Activated CD8-positive, alpha-beta memory T cell treated with anti-CD3 and anti-CD28 coated beads, Interleukin-2, amount 50 U/mL, for 24 hours (primary cell): ENCODE measurements around the gene C4orf46.
A peak's percentile ranks its signal among the peaks of the same experiment; 100 is the strongest.
"Not testable (repeated sequence)": the region's sequence is repeated elsewhere in the genome, so short reads cannot be mapped to it uniquely, and the experiment has no call there.

Experiments used
- DNase-seq: peaks from one replicate; pipeline ENCODE4 v3.0.0-alpha.2; 2020; ENCODE audit errors: extremely low read depth

C4orf46 gene

DNA sequence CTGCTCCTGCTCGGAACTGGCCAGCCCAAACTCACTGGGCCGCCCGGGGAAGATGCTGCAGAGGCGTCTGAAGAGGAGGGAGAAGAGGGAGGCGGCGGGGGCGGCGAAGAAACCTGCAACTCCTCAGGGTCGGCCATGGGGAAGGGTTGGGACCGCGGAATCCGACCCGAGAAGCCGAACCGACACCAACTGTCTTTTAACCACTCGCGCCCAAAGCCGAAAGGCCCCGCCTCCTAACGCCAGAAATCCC, at the start of gene C4orf46:
Gene C4orf46, minus strand, starts transcription at position 223 of the 250 bp plus-strand sequence. Its CDS starts 86 bp downstream, at position 137.
- DNase-seq: no peak

DNA sequence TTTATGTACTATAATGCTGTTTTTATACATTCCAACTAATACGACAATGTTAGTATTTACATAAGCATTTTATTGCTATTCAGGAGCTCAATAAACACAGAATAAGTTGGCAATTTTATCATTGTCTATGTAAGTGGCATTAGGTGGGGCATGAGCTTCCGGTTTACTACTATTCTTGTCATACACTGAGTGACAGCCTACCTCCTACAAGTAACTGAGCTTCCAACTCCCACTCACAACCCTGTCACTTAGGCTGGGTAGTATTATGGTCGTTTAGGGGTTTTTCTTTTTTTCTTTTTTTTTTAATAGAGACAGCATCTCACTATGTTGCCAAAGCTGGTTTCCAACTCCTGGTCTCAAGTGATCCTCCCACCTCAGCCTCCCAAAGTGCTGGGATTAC, 44.1 kb upstream of the C4orf46 start:
- DNase-seq: no peak

DNA sequence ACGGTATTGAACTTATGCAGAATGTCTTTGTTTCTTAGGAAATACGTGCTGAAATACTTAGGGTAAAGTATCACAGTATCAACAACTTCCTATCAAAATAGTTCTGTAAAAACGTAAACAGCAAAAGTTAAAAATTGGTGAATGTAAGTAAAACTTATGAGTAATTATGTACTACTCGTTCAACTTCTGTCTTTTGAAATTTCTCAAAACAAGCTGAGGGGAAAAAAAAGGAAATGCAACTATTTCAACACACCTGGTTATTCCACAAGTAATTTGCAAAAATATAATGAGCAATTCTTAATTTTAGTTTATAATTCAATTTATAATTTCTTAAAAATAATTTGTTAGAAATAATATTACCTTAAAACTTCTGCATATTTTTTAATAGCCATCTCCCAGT, 43.2 kb upstream of the C4orf46 start:
- DNase-seq: no peak

DNA sequence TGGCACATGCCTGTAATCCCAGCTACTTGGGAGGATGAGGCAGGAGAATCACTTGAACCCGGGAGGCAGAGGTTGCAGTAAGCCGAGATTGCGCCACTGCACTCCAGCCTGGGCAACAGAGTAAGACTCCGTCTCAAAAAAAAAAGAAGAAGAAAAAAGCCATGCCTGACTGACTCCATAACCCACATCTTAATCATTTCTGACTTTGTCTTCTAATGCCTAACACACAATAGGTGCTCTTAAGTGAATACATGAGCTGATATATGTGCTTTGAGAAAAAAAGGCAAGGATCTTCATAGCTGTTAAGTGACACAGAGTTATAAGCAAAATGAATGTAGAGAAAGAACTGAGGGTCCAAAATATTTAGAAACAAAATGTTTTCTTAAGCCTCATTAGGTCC, 40.9 kb upstream of the C4orf46 start:
- DNase-seq: not testable (repeated sequence)

DNA sequence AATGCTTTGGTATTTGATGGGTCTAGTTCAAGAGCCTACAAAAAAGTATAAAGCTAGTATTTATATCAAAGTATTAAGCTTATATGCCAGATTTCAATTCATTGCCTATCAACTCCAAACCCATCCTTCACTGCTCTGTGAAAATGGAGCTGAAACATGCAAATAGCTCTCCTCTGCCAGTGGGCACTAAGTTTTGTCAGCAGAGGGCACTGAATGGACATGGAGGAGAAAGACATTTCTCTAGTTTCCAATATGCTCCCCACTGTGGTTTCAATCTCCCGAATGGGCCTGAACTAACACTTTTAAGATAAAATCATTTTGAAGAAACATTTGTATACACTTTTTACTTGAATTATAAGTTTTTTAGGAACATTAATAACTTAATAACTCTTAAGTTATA, 39.1 kb upstream of the C4orf46 start:
- DNase-seq: no peak

DNA sequence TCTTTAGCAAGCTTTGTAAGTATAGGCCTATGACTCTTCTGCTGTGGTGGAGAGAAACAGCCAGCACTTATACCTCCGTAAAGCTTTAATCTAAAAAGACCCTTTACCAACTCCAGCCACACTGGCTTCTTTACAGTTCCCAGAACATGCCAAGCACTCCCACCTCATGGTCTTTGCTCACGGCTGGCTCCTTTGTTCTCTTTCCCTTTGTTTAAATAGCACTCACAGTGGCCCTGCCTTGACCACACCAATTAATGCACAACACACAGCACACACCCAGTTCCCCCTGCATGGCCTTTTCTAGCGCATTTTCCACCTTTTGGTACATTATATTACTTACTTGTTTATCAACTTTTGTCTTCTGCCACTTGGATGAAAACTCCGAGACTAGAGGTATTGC, 32.6 kb upstream of the C4orf46 start:
- no peak for DNase-seq

DNA sequence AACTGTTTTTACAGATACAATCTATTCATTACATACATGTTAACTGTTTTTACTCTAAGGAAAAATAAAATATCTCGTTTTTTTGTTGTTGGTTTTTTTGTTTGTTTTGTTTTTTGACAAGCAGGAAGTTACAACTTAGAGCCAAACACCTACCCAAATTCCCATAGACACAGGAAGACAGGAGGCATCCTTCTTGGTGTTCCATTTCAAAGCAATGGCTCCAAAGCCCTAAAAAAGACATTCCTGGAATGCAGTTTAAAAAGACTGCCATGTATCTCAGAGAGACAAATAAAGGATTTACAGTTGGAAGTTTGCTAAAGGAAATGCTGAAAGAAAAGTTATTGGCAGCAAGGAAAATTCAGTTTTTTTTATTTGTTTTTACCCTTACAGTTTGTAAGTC, 17.1 kb upstream of the C4orf46 start:
- DNase-seq: no peak

DNA sequence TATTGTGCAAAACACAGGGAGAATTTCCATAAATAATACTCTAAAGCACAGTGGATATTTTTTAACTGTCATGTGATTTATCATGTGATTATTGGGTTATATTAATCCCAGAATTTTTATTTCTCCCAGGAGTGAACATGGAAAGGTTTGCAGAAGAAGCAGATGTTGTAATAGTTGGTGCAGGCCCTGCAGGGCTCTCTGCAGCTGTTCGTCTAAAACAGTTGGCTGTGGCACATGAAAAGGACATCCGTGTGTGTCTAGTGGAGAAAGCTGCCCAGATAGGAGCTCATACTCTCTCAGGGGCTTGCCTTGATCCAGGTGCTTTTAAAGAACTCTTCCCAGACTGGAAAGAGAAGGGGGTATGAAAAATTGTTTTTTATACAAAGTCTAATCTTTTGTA, 10.4 kb upstream of the C4orf46 start:
- DNase-seq: no peak

DNA sequence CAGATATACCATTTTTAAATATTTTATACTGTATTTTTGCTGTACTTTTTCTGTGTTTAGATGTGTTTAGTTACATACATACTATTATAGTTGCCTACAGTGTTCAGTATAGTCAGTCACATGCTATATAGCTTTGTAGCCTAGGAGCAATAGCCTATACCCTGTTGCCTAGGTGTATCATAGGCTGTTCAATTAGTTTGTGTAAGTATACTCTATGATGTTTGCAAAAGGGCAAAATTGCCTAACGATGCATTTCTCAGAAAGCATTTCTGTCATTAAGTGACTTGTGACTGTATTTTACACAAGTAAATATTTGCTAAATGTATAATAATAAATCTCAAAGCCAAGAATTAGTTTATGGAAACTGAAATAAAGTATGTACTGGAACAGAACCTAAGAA, 9.9 kb upstream of the C4orf46 start:
- no peak for DNase-seq

DNA sequence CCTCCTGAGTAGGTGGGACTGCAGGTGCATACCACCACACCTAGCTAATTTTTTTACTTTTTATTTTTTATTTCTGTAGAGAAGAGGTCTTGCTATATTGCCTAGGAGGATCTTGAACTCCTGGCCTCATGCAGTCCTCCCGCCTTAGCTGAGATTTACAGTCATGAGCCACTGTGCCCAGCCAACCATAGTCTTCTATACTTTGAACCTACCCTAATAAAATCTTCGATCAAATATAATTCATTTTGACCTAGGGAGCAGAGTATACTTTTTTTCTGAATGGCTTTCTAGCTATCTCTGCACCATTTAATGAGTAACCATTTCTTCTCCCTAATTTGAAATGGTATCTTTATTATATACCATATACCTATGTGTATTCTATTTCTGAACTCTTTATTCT, 7.1 kb upstream of the C4orf46 start:
- no peak for DNase-seq

DNA sequence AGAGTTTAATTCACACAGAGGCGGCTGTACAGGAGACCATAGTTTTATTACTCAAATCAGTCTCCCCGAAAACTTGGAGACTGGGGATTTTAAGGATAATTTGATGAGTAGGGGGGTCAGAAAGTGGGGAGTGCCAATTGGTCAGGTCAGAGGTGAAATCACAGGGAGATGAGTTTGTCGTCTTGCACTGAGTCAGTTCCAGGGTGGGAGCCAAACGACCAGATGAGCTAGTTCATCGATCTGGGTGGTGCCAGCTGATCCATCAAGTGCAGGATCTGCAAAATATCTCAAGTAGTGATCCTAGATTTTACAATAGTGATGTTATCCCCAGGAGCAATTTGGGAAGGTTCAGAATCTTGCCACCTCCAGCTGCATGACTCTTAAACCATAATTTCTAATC, 4.4 kb upstream of the C4orf46 start:
- DNase-seq: no peak

DNA sequence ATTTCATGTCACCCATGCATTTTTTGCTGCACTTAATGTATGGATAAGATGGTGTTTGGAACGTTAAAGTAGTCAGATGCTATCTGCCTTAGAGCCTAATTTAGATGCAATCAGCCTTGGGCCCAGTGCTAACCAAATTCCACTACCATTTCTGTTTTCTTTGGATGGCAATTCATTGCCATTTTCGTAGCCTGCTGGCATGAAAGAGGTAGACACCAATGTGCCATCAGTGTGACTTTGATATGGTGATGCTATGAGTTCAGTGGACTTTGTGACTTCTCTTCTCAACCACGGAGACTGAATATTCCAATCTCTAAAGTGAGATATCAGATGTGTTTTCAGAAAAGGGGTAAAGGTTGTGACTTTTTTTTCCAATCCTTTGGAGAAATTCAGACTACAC, 1.9 kb upstream of the C4orf46 start:
- DNase-seq: no peak

DNA sequence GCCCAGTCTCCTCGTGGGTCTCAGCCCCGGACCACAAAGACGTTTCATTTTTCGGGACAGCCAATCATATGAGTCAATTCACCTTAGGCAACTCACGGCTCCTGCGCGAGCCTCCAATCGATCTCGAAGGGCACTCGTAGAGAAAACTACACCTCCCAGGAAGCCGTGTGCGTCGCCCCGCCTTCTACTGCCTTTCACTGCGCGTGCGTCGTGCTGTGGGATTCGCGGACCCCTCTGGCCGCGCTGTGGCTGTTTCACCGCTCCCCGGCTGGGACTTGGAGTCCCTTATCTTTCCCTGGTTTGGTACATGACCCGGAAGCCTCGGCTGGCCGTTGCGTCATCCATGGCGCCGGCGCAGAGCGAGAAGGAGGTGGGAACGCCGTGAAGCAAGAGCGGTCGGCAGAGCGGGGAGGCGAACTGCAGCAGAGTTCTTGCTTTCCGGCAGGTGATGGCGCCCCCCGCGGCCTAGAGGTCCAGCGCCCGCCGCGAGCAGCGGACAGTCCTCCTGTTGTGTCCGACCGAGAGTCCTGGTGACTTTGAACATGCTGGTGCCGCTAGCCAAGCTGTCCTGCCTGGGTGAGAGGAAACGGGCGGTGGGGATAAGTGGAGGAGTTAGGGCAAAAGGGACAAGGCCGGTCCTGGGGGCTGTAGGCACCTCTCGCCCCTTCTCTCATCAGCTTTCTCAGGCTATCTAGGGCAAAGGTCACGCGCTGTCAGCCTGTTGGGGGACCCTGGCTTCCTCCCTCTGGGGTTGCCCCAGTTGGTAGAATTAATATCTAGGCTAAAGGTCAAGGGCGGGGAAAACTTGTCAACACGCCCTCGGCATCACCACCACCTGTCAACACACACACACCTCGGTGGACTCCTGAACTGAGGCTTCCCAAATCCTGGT, 474 bp upstream of the C4orf46 start, which contains the start of gene ETFDH:
Gene ETFDH, plus strand, starts transcription at position 382 of the 892 bp plus-strand sequence. Its CDS starts 161 bp downstream, at position 543.
- DNase-seq: peak; percentile 99

DNA sequence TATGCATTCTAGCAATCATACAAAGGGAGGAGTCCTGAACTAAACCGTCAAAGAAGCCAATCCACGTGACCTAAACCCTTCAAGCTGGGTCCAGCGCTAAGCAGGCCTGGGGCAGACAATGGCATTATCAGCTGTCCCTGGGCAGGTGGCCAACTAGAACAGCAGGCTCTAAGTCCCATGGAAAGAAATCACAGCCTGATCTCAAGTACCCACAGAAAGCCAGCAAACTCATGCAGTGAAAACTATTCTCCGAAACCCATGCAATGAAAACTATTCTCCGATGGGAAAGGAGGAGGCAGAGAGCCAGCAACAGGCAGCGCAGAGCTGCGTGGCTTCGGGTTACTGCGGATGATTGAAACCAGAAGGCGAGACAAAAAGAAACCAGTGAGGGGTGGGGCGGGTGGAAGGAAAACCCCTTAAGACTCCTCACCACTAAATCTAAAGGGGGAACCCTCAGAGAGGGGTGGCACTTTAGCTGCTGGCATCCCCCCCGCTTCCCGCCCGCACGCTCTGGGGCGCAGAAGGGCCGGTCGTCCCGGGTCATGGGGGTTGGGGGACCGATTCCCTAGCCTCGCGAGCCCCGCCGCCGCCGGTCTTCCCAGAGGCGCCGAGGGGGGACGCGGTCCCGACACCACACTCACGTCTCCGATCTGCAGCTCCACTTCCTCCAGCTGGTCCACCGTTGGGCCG, 567 bp downstream of the C4orf46 start:
- peak; percentile 26 for DNase-seq

DNA sequence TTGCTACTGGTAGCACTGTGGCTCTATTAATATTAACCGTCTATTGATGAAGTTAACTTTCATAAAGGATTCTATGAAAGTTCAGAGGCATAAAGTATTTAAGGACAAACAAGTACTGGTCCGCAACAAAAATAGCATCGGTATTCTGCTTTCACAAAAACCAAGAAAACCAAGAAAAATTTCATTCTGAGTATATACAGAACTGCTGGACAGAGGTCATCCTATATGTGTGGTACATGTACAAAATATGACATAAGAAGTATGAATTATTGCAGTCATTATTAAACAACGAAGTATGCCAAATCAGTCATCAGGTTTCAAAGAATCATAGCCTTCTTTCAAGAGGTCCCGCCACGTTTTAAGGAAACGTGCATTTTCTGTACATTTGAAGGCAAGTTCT, 2.4 kb downstream of the C4orf46 start:
- DNase-seq: no peak

DNA sequence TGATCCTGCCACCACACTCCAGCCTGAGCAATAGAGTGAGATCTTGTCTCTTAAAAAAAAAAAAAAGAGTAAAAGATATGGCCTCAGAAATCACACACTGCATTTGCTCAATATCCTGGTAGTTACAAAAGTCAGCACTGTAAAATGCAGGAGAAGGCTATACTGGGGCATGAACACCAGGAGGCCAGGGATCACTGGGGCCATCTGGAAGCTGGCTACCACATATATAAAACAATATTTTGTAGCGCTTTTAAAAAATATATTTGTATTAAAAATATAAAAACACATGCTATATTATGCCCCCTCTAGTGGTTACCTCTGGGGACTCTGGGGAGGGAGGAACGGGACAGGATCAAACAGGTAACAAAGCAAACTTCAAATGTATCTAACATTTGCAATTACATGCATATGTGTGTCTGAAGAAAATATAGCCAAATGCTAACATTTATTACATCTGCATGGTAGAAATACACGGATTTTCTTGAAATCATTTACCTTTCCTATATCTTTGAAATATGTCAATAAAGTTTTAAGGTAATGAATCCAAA, 4.0 kb downstream of the C4orf46 start:
- DNase-seq: no peak

DNA sequence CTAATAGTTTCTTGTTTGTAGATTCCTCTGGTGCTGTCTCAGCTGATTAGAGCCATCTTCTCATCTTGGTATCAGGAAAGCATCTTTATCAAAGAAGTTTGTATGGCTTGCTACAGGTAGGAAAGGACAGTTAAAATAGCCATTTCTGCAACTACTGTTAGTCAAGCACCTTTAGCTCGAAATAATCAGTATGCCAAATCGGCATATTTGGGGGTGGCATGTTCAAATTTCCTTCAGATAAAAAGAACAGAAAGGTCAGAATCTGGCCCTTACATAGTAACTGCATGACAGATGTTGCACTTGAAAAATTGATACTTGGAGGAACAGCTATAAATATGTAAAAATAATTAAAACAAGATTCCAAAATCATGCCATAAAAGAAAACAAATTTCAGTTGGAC, 4.8 kb downstream of the C4orf46 start:
- no peak for DNase-seq

DNA sequence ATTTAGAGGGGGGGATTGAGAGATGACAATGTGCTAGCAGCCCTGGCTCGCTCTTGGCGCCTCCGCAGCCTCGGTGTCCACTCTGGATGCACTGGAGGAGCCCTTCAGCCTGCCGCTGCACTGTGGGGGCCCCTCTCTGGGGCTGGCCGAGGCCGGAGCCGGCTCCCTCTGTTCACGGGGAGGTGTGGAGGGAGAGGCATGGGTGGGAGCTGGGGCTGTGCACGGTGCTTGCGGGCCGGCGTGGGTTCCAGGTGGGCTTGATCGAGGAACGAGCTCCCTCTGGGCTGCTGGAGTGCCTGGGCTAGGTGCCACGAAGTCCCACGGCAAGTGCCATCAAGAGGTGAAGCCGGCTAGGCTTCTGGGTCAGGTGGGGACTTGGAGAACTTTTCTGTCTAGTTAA, 6.9 kb downstream of the C4orf46 start:
- DNase-seq: no peak

DNA sequence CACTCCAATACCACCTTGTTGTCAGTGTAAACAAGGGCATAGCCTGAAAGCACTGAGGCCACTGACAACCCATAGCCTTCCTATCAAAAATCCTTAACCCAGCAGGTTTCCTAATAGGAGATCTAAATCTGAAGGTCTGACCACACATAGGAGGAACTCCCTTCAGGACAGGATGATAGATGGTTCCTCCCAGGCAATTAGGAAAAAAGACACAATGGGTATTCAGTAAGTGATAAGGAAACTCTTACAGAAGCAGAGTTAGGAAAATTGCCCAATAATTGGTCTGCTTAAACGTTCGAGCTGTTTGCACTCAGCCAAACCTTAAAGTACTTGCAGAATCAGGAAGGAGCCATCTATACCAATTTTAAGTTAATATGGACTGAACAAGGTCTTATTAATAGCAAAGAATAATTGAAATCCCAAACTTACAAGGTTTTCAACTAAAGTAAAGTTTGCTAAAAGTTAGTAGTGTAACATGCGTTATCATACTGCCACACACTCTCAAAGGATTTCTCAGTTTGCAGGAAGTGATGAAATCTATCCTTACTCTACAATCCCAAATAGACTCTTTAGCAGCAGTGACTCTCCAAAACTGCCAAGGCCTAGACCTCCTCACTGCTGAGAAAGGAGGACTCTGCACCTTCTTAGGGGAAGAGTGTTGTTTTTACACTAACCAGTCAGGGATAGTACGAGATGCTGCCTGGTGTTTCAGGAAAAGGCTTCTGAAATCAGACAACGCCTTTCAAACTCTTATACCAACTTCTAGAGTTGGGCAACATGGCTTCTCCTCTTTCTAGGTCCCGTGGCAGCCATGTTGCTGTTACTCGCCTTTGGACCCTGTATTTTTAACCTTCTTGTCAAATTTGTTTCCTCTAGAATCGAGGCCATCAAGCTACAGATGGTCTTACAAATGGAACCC, 7.7 kb downstream of the C4orf46 start:
- not testable (repeated sequence) for DNase-seq

DNA sequence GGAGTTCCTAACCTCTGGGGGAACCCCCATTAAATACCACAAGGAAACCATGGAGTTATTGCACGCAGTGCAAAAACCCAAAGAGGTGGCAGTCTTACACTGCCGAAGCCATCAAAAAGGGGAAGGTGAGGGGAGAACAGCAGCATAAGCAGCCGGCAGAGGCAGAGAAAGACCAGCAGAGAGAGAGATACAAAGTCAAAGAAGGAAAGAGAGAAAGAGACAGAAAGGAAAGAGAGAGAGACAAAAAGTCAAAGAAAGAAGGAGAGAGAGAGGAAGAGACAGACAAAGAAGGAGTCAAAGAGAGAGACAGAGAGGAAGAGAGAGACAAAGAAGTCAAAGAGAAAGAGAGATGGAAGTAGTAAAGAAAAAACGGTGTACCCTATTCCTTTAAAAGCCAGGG, 8.4 kb downstream of the C4orf46 start:
- DNase-seq: not testable (repeated sequence)

DNA sequence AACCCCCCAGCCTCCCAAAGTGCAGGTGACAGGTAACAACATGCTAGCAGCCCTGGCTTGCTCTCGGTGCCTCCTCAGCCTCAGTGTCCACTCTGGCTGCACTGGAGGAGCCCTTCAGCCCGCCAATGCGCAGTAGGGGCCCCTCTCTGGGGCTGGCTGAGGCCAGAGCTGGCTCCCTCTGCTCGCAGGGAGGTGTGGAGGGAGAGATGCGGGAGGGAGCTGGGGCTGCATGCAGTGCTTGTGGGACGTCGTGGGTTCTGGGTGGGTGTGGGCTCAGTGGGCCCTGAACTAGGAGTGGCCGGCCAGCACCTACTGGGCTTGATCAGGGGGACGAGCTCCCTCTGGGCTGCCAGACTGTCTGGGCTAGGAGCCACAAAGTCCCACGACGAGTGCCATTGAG, 14.4 kb downstream of the C4orf46 start:
- DNase-seq: no peak

DNA sequence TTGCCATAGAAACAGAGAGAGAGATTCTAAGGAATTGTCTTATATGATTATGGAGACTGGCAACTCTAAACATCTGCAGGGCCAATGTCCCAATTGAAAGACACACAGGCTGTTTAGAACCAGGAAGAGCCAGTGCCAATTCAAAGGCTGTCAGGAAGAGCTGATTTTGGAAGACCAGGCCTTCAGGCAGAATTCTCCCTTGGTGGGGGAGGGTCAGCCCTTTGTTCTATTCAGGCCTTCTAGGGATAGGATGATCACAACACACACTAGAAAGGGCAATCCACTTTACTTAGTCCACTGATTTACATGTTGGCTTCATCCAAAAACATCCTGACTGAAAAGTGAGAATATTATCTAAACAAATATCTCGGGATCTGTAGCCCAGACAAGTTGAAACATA, 15.2 kb downstream of the C4orf46 start:
- DNase-seq: no peak
